Sigmoid colon (tissue), 7 donors: ENCODE data around the gene GRP. TPM values are rescaled to one million over a fixed set of nuclear protein-coding genes. Genes with fewer than 3 reads are reported as not detected.

Experiments used
- DNase-seq: peaks from one replicate; pipeline ENCODE4 v3.0.0-alpha.2; 2019
- H3K27ac ChIP-seq, 4 donors: fragments of 200-600 bp; sonication (generic); one replicate each; pipeline ENCODE4 v1.5.1; 2016 to 2019; ENCODE audit warnings: mild to moderate bottlenecking in 1 of 4
- H3K27me3 ChIP-seq, 3 donors: fragments of 200-600 bp; sonication (generic); one replicate each; pipeline ENCODE4 v1.5.1; 2019; ENCODE audit warnings: mild to moderate bottlenecking in 1 of 3
- H3K36me3 ChIP-seq, 4 donors: fragments of 200-600 bp; sonication (generic); one replicate each; pipeline ENCODE4 v1.5.1; 2016 to 2019
- H3K4me1 ChIP-seq, 4 donors: fragments of 200-600 bp; sonication (generic); one replicate each; pipeline ENCODE4 v1.5.1; 2017 to 2019
- H3K4me3 ChIP-seq, 4 donors: fragments of 200-600 bp; sonication (generic); one replicate each; pipeline ENCODE4 v1.5.1; 2017 to 2019; ENCODE audit warnings: mild to moderate bottlenecking in 2 of 4, moderate library complexity in 1 of 4
- H3K9me3 ChIP-seq, 4 donors: fragments of 200-600 bp in 3 of 4; sonication (generic) in 3 of 4; one replicate each; pipeline versions ENCODE4 v1.5.1 to v1.6.1; 2013 to 2019
- CTCF ChIP-seq, 4 experiments: fragments of 450-650 bp in 3 of 4; fragments of 200-600 bp in 1 of 4; IDR thresholded peaks; one replicate each; pipeline ENCODE4 v1.5.1; 2016 to 2019; ENCODE audit warnings: antibody characterized with exemption in 4 of 4, mild to moderate bottlenecking in 3 of 4, moderate library complexity in 2 of 4
- EP300 ChIP-seq, 4 donors: sonication (generic); formaldehyde crosslinking; IDR thresholded peaks; one replicate each; pipeline ENCODE4 v1.6.1; 2017; ENCODE audit warnings: antibody characterized with exemption in 4 of 4
- POLR2A ChIP-seq, 2 donors: fragments of 450-650 bp; IDR thresholded peaks; one replicate each; pipeline ENCODE4 v1.6.1; 2016; ENCODE audit warnings: antibody characterized with exemption in 2 of 2, mild to moderate bottlenecking in 2 of 2, moderate library complexity in 2 of 2
- POLR2AphosphoS5 ChIP-seq, 4 donors: sonication (generic); formaldehyde crosslinking; IDR thresholded peaks; one replicate each; pipeline ENCODE4 v1.6.1; 2017; ENCODE audit warnings: antibody characterized with exemption in 4 of 4
- WGBS, 2 donors: extraction: QIAGEN DNeasy Blood & Tissue Kit; methylation state at CpG; one replicate each; pipeline ENCODE4 v1.1.7; 2013; 5-methylcytosine and 5-hydroxymethylcytosine counted together
- intact Hi-C: fragments of 100-400 bp; cut with DNase I; formaldehyde crosslinking; loops from one replicate; pipeline ENCODE4 v1.15.1; 2023
- polyA plus RNA-seq, 3 donors: library from polyadenylated mRNA; stranded (reverse); fragments of 200-250 nt; gene quantifications; one replicate each; pipeline ENCODE4 v1.2.3, GENCODE V29; 2013
- total RNA-seq, 4 donors: library from RNA; depleted of rRNA; stranded (reverse); fragments of >200 nt; gene quantifications; one replicate each; pipeline ENCODE4 v1.1.0, GENCODE V29; 2016
- donor health status: healthy with polysubstance abuse.
- donor health status: Bipolar disorder and iron deficiency.
- donor health status: healthy.

GRP gene
- total and polyA plus RNA-seq, 7 donors: 0.93 to 6.6 (median 2.5) TPM; not detected in 2

GRCh38 chr18:59268127-59268720 is 48.3 kb downstream of the GRP start:
- TF ChIP-seq CTCF (IDR thresholded peaks at IDR 0.05): no peak
- no peak for TF ChIP-seq POLR2AphosphoS5 (IDR thresholded peaks at IDR 0.05)
- TF ChIP-seq POLR2A (IDR thresholded peaks at IDR 0.05): no peak
- TF ChIP-seq EP300 (IDR thresholded peaks at IDR 0.05): no peak
- 7 to 24% methylated on average over 28 of the region's 28 CpGs for WGBS, 2 donors
- peak overlapping the region in 1 of 4 donors; percentile 29 for H3K4me3 ChIP-seq
- intact Hi-C loops: no loop called here
- DNase-seq: no peak
- no peaks in the 10 kb centered on the region for H3K36me3 ChIP-seq
- H3K9me3 ChIP-seq: no peaks in the 10 kb centered on the region
- peaks cover 70 to 100% (median 93%) of the 10 kb centered on the region in 3 donors for H3K27me3 ChIP-seq
- peaks cover 0 to 45% (median 38%) of the 10 kb centered on the region in 4 donors for H3K4me1 ChIP-seq
- H3K27ac ChIP-seq: no peak overlapping the region

GRCh38 chr18:59268721-59269562 is 49.0 kb downstream of the GRP start:
- Histone ChIP-seq H3K4me3 (peak overlapping the region in 2 of 4 donors; percentile 20 to 29), H3K27ac (no peak overlapping the region), H3K9me3 (no peaks in the 10 kb centered on the region), H3K27me3 (peaks cover 72 to 100% (median 98%) of the 10 kb centered on the region in 3 donors), H3K4me1 (peaks cover 0 to 52% (median 45%) of the 10 kb centered on the region in 4 donors), H3K36me3 (no peaks in the 10 kb centered on the region)
- DNase-seq: no peak
- intact Hi-C loops: no loop called here
- WGBS, 2 donors: 2 to 3% methylated on average over 90 of the region's 90 CpGs
- TF ChIP-seq POLR2A (IDR thresholded peaks at IDR 0.05): no peak
- no peak for TF ChIP-seq POLR2AphosphoS5 (IDR thresholded peaks at IDR 0.05)
- TF ChIP-seq CTCF (IDR thresholded peaks at IDR 0.05): no peak
- TF ChIP-seq EP300 (IDR thresholded peaks at IDR 0.05): no peak

- TF ChIP-seq CTCF (IDR thresholded peaks at IDR 0.05): no peak
- TF ChIP-seq POLR2AphosphoS5 (IDR thresholded peaks at IDR 0.05): no peak
- no peak for TF ChIP-seq EP300 (IDR thresholded peaks at IDR 0.05)
- TF ChIP-seq POLR2A (IDR thresholded peaks at IDR 0.05): no peak
- peak overlapping the region in 2 of 4 donors; percentile 20 to 29 for H3K4me3 ChIP-seq
- no peak for DNase-seq
- H3K9me3 ChIP-seq: no peaks in the 10 kb centered on the region
- peaks cover 74 to 100% (median 98%) of the 10 kb centered on the region in 3 donors for H3K27me3 ChIP-seq
- H3K27ac ChIP-seq: no peak overlapping the region
- 5% methylated on average over 17 of the region's 17 CpGs for WGBS, 2 donors
- intact Hi-C loops: no loop called here
- H3K36me3 ChIP-seq: no peaks in the 10 kb centered on the region
- H3K4me1 ChIP-seq: peaks cover 0 to 55% (median 47%) of the 10 kb centered on the region in 4 donors
Observed at GRCh38 chr18:59269563-59270119, 49.7 kb downstream of the GRP start.

GRCh38 chr18:59270689-59271257 is 50.8 kb downstream of the GRP start:
- TF ChIP-seq EP300 (IDR thresholded peaks at IDR 0.05): no peak
- no peak for TF ChIP-seq POLR2AphosphoS5 (IDR thresholded peaks at IDR 0.05)
- no peak for TF ChIP-seq POLR2A (IDR thresholded peaks at IDR 0.05)
- TF ChIP-seq CTCF (IDR thresholded peaks at IDR 0.05): no peak
- 18 to 21% methylated on average over 4 of the region's 4 CpGs for WGBS, 2 donors
- H3K4me1 ChIP-seq: peaks cover 0 to 47% (median 42%) of the 10 kb centered on the region in 4 donors
- H3K9me3 ChIP-seq: no peaks in the 10 kb centered on the region
- H3K4me3 ChIP-seq: no peak overlapping the region
- no peak overlapping the region for H3K27ac ChIP-seq
- intact Hi-C loops: no loop called here
- H3K27me3 ChIP-seq: peaks cover 68 to 100% (median 89%) of the 10 kb centered on the region in 3 donors
- H3K36me3 ChIP-seq: no peaks in the 10 kb centered on the region
- no peak for DNase-seq
